SK-N-SH treated with all-trans-retinoic acid at 6 μM for 48 hours (cell line): ENCODE measurements around the gene PHRF1.
"Not testable (repeated sequence)": the region's sequence is repeated elsewhere in the genome, so short reads cannot be mapped to it uniquely, and the experiment has no call there.

Experiments used
- ATAC-seq: fragments of 200-7000 bp; cut with Tn5 transposase; 3 replicates; pipeline ENCODE4 v1.9.1; 2020; ENCODE audit warnings: mild to moderate bottlenecking, moderate library complexity
- ARNTL ChIP-seq: fragments of 450-650 bp; formaldehyde crosslinking; IDR thresholded peaks from 2 replicates; pipeline ENCODE4 v1.5.0; 2020; ENCODE audit warnings: low read depth, mild to moderate bottlenecking, moderate library complexity, borderline replicate concordance
- CREB5 ChIP-seq: fragments of 250-450 bp; sonication (Bioruptor Pico); IDR thresholded peaks from 2 replicates; pipeline ENCODE4 v1.5.1; 2020; ENCODE audit warnings: low read depth, mild to moderate bottlenecking, moderate library complexity
- CSDC2 ChIP-seq: fragments of 250-450 bp; sonication (Bioruptor Pico); IDR thresholded peaks from 2 replicates; pipeline ENCODE4 v1.5.0; 2020; ENCODE audit warnings: mild to moderate bottlenecking, moderate library complexity
- ESRRG ChIP-seq: fragments of 250-450 bp; sonication (Bioruptor Pico); IDR thresholded peaks from 2 replicates; pipeline ENCODE4 v1.6.1; 2021; ENCODE audit warnings: mild to moderate bottlenecking
- ISL1 ChIP-seq: fragments of 250-450 bp; sonication (Bioruptor Pico); IDR thresholded peaks from 2 replicates; pipeline ENCODE4 v2.1.2; 2022; ENCODE audit warnings: mild to moderate bottlenecking, moderate library complexity
- PPARA ChIP-seq: fragments of 250-450 bp; sonication (Bioruptor Pico); IDR thresholded peaks from 2 replicates; pipeline ENCODE4 v1.5.0; 2020; ENCODE audit warnings: mild to moderate bottlenecking, borderline replicate concordance
- SNAI2 ChIP-seq: fragments of 250-450 bp; sonication (Bioruptor Pico); IDR thresholded peaks from 2 replicates; pipeline ENCODE4 v1.5.0; 2020; ENCODE audit warnings: mild to moderate bottlenecking, moderate library complexity
- TCF4 ChIP-seq: fragments of 250-450 bp; sonication (Bioruptor Pico); IDR thresholded peaks from 2 replicates; pipeline ENCODE4 v1.8.0; 2021; ENCODE audit warnings: mild to moderate bottlenecking, moderate library complexity, borderline replicate concordance
- ZC3H10 ChIP-seq: fragments of 250-450 bp; sonication (Bioruptor Pico); IDR thresholded peaks from 2 replicates; pipeline ENCODE4 v1.5.1; 2021; ENCODE audit warnings: mild to moderate bottlenecking, moderate library complexity
- ZNF565 ChIP-seq: fragments of 450-650 bp; formaldehyde crosslinking; conservative IDR thresholded peaks from 2 replicates; pipeline ENCODE4 v1.5.0; 2020; ENCODE audit warnings: low read depth, mild to moderate bottlenecking, moderate library complexity
- ZNF70 ChIP-seq: fragments of 450-650 bp; formaldehyde crosslinking; IDR thresholded peaks from 2 replicates; pipeline ENCODE4 v1.5.0; 2020; ENCODE audit warnings: mild to moderate bottlenecking, moderate library complexity
- ZNF8 ChIP-seq: fragments of 450-650 bp; formaldehyde crosslinking; IDR thresholded peaks from 2 replicates; pipeline ENCODE4 v1.5.0; 2020; ENCODE audit warnings: mild to moderate bottlenecking, moderate library complexity
- TF ChIP-seq, protein P1 (sequence below): fragments of 250-450 bp; sonication (Bioruptor Pico); IDR thresholded peaks from 2 replicates; pipeline ENCODE4 v1.5.1; 2021; ENCODE audit warnings: mild to moderate bottlenecking, moderate library complexity
- TF ChIP-seq, protein P2 (sequence below): fragments of 250-450 bp; sonication (Bioruptor Pico); IDR thresholded peaks from 2 replicates; pipeline ENCODE4 v1.5.0; 2020; ENCODE audit warnings: mild to moderate bottlenecking, moderate library complexity
- TF ChIP-seq, protein P3 (sequence below): fragments of 250-450 bp; sonication (Bioruptor Pico); IDR thresholded peaks from 2 replicates; pipeline ENCODE4 v1.8.0; 2020; ENCODE audit warnings: mild to moderate bottlenecking, moderate library complexity, borderline replicate concordance
- TF ChIP-seq, protein P4 (sequence below): fragments of 250-450 bp; sonication (Bioruptor Pico); IDR thresholded peaks from 2 replicates; pipeline ENCODE4 v1.8.0; 2021; ENCODE audit warnings: low read depth, mild to moderate bottlenecking, moderate library complexity, borderline replicate concordance

Gene PHRF1

DNA sequence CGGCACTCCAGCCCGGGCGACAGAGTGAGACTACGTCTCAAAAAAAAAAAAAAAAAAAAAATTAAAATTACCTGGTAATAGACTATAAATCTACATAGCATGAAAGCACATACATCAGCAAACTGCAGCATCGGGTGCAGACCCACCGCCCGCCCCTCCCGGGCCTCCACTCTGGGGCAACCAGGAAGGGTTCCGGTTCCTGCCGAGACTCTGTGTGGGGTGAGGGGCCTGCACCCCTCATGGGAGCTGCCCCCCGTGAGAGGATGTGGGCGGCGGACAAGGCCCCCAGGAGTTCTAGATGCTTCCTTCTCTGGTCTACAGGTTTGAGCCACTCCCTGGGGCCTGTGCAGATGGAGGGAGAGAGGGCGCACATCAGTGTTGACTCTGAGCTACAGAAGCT lies 69.9 kb downstream of the PHRF1 start:
- TF ChIP-seq ESRRG (CRISPR knock-in tag) (no peak), ZNF565 (CRISPR knock-in tag) (no peak)
- ATAC-seq: no peak

DNA sequence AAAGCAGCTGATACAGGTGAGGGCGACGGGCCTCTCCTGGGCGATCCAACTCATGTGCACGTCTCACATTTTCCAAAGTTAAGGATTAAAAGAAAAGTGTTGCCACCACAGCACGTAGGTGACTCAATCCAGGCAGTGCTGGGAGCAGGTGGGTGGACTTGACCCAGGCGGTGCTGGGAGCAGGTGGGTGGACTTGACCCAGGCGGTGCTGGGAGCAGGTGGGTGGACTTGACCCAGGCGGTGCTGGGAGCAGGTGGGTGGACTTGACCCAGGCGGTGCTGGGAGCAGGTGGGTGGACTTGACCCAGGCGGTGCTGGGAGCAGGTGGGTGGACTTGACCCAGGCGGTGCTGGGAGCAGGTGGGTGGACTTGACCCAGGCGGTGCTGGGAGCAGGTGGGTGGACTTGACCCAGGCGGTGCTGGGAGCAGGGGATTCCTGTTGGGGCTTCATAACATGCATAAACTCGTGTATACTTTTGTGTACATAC lies 71.4 kb downstream of the PHRF1 start:
- not testable (repeated sequence) for ATAC-seq

DNA sequence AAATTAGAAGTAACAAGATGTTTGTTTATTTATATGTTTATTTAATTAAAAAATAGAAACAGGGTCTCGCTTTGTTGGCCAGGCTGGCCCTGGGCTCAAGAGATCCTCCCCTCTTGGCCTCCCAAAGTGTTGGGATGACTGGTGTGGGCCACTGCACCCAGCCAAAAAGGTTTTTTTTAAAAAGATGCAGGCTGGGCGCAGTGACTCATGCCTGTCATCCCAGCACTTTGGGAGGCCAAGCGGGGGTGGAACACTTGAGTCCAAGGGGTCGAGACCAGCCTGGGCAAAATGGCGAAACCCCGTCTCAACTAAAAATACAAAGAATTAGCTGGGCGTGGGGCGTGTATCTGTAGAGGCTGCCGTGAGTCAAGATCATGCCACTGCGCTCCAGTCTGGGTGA lies 74.2 kb downstream of the PHRF1 start:
- ATAC-seq: peak; percentile 45

DNA sequence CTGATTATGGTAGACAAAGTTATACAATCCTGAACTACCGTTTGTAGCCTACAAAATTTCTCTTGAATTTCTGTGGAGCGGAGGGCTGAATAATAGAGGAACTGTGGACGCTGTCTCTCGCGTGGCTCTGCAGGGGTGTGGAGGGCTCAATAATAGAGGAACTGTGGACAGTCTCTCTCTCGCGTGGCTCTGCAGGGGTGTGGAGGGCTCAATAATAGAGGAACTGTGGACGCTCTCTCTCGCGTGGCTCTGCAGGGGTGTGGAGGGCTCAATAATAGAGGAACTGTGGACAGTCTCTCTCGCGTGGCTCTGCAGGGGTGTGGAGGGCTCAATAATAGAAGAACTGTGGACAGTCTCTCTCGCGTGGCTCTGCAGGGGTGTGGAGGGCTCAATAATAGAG lies 76.9 kb downstream of the PHRF1 start:
- not testable (repeated sequence) for ATAC-seq

More for the DNA sequence above, 74.2 kb downstream of the PHRF1 start:
- TF ChIP-seq ESRRG (CRISPR knock-in tag): no peak

DNA sequence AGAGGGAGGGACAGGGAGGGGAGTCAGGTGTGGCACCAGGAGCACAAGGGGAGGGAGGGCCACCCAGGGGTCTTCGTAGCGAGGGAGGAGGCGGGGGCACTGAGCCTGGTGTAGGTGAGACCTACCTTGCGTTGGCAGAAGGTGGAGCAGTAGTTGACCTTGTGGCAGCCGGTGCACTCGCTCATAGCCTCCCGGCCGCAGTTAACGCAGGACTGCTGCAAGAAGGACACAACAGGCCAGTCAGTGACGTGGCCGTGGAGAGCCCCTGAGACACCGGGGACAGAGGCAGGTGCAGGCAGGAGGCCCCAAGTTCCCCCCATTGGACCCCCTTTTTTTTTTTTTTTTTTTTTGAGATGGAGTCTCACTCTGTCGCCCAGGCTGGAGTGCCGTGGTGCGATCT lies 77.6 kb downstream of the PHRF1 start:
- no peak for ATAC-seq
- TF ChIP-seq ZNF70 (CRISPR knock-in tag): no peak
- TF ChIP-seq ZC3H10 (CRISPR knock-in tag): no peak
- TF ChIP-seq TCF4 (CRISPR knock-in tag): no peak
- TF ChIP-seq ISL1: no peak
- TF ChIP-seq SNAI2 (CRISPR knock-in tag): no peak
- no peak for TF ChIP-seq CSDC2
- TF ChIP-seq, protein P1, sequence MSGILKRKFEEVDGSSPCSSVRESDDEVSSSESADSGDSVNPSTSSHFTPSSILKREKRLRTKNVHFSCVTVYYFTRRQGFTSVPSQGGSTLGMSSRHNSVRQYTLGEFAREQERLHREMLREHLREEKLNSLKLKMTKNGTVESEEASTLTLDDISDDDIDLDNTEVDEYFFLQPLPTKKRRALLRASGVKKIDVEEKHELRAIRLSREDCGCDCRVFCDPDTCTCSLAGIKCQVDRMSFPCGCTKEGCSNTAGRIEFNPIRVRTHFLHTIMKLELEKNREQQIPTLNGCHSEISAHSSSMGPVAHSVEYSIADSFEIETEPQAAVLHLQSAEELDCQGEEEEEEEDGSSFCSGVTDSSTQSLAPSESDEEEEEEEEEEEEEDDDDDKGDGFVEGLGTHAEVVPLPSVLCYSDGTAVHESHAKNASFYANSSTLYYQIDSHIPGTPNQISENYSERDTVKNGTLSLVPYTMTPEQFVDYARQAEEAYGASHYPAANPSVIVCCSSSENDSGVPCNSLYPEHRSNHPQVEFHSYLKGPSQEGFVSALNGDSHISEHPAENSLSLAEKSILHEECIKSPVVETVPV (CRISPR knock-in tag): no peak
- TF ChIP-seq, protein P2, sequence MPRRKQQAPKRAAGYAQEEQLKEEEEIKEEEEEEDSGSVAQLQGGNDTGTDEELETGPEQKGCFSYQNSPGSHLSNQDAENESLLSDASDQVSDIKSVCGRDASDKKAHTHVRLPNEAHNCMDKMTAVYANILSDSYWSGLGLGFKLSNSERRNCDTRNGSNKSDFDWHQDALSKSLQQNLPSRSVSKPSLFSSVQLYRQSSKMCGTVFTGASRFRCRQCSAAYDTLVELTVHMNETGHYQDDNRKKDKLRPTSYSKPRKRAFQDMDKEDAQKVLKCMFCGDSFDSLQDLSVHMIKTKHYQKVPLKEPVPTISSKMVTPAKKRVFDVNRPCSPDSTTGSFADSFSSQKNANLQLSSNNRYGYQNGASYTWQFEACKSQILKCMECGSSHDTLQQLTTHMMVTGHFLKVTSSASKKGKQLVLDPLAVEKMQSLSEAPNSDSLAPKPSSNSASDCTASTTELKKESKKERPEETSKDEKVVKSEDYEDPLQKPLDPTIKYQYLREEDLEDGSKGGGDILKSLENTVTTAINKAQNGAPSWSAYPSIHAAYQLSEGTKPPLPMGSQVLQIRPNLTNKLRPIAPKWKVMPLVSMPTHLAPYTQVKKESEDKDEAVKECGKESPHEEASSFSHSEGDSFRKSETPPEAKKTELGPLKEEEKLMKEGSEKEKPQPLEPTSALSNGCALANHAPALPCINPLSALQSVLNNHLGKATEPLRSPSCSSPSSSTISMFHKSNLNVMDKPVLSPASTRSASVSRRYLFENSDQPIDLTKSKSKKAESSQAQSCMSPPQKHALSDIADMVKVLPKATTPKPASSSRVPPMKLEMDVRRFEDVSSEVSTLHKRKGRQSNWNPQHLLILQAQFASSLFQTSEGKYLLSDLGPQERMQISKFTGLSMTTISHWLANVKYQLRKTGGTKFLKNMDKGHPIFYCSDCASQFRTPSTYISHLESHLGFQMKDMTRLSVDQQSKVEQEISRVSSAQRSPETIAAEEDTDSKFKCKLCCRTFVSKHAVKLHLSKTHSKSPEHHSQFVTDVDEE (CRISPR knock-in tag): no peak
- no peak for TF ChIP-seq ARNTL (CRISPR knock-in tag)

DNA sequence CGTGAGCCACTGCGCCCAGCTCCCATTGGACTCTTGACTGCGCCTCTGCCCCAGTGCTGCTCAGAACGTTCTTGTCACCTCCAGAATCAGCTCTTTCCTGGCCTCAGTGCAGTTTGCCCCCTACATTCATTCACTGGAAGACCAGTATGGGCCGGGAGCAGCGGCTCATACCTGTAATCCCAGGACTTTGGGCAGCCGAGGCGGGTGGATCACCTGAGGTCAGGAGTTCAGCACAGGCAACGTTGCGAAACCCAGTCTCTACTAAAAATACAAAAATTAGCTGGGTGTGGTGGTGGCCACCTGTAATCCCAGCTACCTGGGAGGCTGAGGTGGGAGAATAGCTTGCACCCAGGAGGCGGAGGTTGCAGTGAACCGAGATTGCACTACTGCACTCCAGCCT lies 78.2 kb downstream of the PHRF1 start:
- ATAC-seq: not testable (repeated sequence)

DNA sequence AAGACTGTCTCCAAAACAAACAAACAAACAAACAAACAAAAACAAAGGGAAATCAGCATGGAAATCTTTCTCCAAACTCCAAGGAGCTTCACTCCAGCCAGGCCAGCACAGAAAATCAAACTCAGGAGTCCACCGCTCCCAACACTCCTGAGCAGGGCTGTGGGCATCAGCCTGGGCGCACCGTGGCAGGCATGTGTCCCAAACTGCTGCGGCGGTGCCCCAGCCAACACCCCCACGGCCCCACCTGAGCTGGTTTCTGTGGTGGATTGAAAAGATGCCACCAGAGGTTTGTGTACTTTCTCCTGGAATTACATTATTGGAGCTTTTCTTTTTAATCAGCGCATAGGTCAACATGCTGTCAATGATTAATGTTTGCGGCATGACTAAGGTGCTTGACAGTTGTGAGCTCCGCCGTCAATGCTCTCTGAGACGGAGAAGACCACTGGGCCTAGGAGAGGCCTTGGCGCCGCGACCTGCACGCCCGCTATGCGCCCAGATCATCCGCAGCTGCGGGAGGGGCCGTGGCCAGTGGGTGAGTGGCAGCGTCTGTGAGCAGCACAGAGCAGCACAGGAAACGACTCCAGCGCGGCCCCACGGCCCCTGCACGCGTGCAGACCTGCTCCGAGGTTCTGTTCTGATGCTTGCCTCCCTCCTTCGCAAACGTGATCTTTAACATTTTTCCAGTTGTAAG lies 78.9 kb downstream of the PHRF1 start:
- no peak for ATAC-seq
- TF ChIP-seq, protein P3, sequence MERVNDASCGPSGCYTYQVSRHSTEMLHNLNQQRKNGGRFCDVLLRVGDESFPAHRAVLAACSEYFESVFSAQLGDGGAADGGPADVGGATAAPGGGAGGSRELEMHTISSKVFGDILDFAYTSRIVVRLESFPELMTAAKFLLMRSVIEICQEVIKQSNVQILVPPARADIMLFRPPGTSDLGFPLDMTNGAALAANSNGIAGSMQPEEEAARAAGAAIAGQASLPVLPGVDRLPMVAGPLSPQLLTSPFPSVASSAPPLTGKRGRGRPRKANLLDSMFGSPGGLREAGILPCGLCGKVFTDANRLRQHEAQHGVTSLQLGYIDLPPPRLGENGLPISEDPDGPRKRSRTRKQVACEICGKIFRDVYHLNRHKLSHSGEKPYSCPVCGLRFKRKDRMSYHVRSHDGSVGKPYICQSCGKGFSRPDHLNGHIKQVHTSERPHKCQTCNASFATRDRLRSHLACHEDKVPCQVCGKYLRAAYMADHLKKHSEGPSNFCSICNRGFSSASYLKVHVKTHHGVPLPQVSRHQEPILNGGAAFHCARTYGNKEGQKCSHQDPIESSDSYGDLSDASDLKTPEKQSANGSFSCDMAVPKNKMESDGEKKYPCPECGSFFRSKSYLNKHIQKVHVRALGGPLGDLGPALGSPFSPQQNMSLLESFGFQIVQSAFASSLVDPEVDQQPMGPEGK (CRISPR knock-in tag): no peak
- TF ChIP-seq, protein P4, sequence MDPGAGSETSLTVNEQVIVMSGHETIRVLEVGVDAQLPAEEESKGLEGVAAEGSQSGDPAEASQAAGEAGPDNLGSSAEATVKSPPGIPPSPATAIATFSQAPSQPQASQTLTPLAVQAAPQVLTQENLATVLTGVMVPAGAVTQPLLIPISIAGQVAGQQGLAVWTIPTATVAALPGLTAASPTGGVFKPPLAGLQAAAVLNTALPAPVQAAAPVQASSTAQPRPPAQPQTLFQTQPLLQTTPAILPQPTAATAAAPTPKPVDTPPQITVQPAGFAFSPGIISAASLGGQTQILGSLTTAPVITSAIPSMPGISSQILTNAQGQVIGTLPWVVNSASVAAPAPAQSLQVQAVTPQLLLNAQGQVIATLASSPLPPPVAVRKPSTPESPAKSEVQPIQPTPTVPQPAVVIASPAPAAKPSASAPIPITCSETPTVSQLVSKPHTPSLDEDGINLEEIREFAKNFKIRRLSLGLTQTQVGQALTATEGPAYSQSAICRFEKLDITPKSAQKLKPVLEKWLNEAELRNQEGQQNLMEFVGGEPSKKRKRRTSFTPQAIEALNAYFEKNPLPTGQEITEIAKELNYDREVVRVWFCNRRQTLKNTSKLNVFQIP (CRISPR knock-in tag): no peak
- TF ChIP-seq ZC3H10 (CRISPR knock-in tag): no peak
- no peak for TF ChIP-seq CREB5 (CRISPR knock-in tag)
- TF ChIP-seq ZNF8: no peak
- TF ChIP-seq PPARA: no peak
- TF ChIP-seq, protein P1 (CRISPR knock-in tag): no peak
- no peak for TF ChIP-seq ISL1
- TF ChIP-seq SNAI2 (CRISPR knock-in tag): no peak
- no peak for TF ChIP-seq ESRRG (CRISPR knock-in tag)
- TF ChIP-seq, protein P2 (CRISPR knock-in tag): no peak
